RWPE1 (cell line): ENCODE measurements around the gene EML4.

Experiments used
- CTCF ChIA-PET: fragments of 350-600 bp; sonication (Branson Sonifier 250); formaldehyde crosslinking; extraction: SDS; loops from one replicate; lab custom pipeline; 2021; lab: Yijun Ruan, JAX
- POLR2A ChIA-PET: fragments of 400-600 bp; formaldehyde crosslinking; extraction: SDS; loops from one replicate; lab custom pipeline; 2020; ENCODE audit warnings: antibody characterized with exemption; ENCODE audit not compliant: low non-redundant PET; lab: Yijun Ruan, JAX
- DNase-seq: peaks from one replicate; pipeline ENCODE4 v3.0.0; 2012; ENCODE audit warnings: low spot score
- H3K27ac ChIP-seq: fragments of 450-650 bp; 2 replicates; pipeline ENCODE4 v1.5.1; 2017
- CTCF ChIP-seq: fragments of 450-650 bp; conservative IDR thresholded peaks from 2 replicates; pipeline ENCODE4 v1.5.1; 2017; ENCODE audit warnings: low read depth, mild to moderate bottlenecking

The EML4 gene

DNA sequence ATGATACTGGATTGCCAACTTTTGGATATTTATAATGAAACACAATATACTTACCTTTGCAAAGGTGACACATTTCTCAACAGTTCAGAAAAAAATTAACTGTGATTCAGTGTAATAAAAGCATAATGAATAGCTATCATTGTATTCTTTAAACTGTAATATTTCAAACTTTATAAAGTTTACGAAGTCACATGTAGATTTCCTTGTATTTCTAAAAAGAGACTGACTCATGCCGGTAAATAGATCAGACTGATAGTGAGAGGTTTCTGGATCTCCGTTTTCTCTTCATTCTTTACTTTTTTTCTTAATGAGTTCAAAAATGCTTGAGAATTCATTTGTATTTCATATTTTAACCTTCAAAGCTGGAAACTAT lies 70.1 kb downstream of the EML4 start:
- ChIA-PET CTCF (interaction anchor here (0.5 to 0.8 kb wide), 5 partner anchors 28 to 889 kb away, joined by 3 to 4 read pairs (median 4); no protein-coding TSS in a partner anchor), POLR2A (no interaction called here)
- no peak for DNase-seq
- no peak overlapping the region for H3K27ac ChIP-seq
- TF ChIP-seq CTCF = no peak

DNA sequence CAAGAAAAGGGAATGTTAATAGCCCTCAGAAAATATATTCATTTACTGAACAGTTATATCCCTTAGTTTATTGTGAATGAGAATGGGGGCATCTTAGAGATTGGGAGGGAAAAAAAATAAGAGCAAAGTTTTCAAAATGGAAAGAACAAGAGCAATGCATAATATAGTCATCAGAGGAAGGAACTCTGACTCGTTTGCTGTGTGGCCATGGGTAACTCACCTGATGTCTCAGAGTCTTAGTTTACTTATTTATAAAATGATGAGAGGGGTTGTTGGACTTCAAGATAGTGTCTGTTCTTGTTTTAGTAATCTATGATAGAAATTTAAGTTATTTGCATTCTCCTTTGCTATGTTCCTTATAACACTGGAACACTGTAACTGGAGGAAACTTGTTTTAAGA lies 70.7 kb downstream of the EML4 start:
- DNase-seq = no peak
- TF ChIP-seq CTCF = no peak
- CTCF ChIA-PET = interaction anchor here (0.5 to 0.8 kb wide), 5 partner anchors 28 to 889 kb away, joined by 3 to 4 read pairs (median 4); no protein-coding TSS in a partner anchor
- POLR2A ChIA-PET = no interaction called here
- H3K27ac ChIP-seq = no peak overlapping the region

- ChIA-PET POLR2A (no interaction called here), CTCF (interaction anchor here (0.6 to 1.0 kb wide), 3 partner anchors 146 to 431 kb away, joined by 3 to 9 read pairs (median 3); no protein-coding TSS in a partner anchor)
- no peak for DNase-seq
- H3K27ac ChIP-seq = no peak overlapping the region
- TF ChIP-seq CTCF = no peak
Measured at GRCh38 chr2:42241517-42241916, 72.4 kb downstream of the EML4 start.

GRCh38 chr2:42243297-42243696 lies 74.1 kb downstream of the EML4 start:
- TF ChIP-seq CTCF = no peak
- H3K27ac ChIP-seq = no peak overlapping the region
- no peak for DNase-seq
- ChIA-PET POLR2A (no interaction called here), CTCF (interaction anchor here (0.6 kb wide), 1 partner anchor 251 kb away, joined by 3 read pairs; no protein-coding TSS in a partner anchor)

DNA sequence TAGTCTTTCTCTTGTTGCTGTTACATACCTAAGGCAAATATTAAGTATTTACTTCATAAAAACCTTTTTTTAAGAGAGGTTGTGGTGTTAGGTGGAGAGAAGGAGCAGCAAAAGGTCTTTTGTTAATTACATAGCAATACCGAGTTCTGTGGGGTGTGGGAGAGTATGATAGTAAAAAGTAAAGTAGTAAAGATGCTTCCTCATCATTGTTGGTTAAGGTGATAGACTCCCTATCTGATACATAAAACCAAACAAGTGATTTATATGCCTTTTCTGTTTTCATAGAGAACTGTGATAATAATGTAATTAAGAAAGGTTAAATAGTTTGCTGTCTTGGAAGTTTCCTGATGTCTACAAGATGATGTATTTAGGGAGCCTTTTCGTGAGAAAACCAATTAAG lies 75.4 kb downstream of the EML4 start:
- ChIA-PET CTCF (no interaction called here), POLR2A (no interaction called here)
- no peak for DNase-seq
- no peak for TF ChIP-seq CTCF
- no peak overlapping the region for H3K27ac ChIP-seq

- no peak overlapping the region for H3K27ac ChIP-seq
- POLR2A ChIA-PET = no interaction called here
- CTCF ChIA-PET = no interaction called here
- no peak for TF ChIP-seq CTCF
- no peak for DNase-seq
Measured at GRCh38 chr2:42245396-42245795, 76.2 kb downstream of the EML4 start.

DNA sequence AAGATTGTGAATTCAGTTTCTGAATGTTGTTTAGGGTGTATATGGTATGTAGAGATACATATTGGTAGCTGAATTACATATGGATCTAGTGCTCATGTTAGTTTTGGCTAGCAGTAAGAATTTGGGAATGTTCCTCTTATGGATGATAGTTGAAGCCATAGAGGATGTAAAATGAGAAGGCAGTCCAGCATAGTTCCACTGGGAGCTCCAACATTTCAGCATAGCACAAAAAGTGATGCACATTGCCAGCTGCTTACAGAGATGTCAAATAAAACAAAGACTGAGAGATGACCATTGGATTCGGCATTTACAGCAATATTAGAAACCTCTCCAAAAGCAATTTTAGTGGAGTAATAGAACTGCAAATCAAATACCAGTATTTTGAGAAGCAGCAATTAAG lies 77.4 kb downstream of the EML4 start:
- no peak for TF ChIP-seq CTCF
- DNase-seq = no peak
- CTCF ChIA-PET = no interaction called here
- POLR2A ChIA-PET = no interaction called here
- H3K27ac ChIP-seq = no peak overlapping the region
